Measurements from ENCODE around the gene ARSA. TPM values are rescaled to one million over a fixed set of nuclear protein-coding genes. Genes with fewer than 3 reads are reported as not detected.

ARSA gene
- total RNA-seq, 1 experiment from 2014 or later = 10.3 TPM

DNA sequence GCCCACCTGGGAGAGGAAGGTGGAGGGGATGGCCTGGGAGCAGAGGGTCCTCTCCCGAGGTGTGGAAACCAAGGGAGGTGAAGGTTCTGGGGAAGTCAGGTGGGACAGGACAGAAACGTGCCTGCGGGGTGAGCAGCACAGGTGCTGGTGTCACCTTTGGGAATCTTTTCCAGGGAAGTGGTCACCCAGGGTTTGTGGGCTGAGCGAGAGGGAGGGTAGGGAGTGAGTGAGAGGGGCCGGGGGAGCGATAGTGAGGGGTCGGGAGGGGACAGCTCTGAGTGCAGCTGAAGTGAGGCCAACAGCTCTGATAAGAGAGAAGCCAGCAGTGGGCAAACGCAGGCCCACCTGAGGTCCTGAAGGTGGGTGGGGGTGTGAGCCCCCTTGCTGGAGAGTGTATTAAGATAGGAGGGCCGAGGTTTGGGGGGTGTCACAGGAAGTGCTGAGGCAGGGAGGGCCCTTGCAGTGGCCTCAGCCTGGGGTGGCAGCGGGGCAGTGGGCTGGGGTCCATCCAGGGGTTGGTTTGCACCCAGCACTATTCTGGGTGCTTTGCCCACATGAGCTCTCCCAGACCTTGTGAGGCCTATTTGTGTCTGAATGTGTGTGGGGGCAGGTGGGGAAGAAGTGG, 43.1 kb upstream of the ARSA start:
- no CpG with 5 or more reads among the region's 10 CpGs for WGBS (ENCODE audit: extremely low coverage, insufficient read length, low lambda C conversion rate)
- TF ChIP-seq, protein P1, sequence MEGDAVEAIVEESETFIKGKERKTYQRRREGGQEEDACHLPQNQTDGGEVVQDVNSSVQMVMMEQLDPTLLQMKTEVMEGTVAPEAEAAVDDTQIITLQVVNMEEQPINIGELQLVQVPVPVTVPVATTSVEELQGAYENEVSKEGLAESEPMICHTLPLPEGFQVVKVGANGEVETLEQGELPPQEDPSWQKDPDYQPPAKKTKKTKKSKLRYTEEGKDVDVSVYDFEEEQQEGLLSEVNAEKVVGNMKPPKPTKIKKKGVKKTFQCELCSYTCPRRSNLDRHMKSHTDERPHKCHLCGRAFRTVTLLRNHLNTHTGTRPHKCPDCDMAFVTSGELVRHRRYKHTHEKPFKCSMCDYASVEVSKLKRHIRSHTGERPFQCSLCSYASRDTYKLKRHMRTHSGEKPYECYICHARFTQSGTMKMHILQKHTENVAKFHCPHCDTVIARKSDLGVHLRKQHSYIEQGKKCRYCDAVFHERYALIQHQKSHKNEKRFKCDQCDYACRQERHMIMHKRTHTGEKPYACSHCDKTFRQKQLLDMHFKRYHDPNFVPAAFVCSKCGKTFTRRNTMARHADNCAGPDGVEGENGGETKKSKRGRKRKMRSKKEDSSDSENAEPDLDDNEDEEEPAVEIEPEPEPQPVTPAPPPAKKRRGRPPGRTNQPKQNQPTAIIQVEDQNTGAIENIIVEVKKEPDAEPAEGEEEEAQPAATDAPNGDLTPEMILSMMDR (conservative IDR thresholded peaks at IDR 0.05) = no peak
- no peak overlapping the region for H3T11ph ChIP-seq (ENCODE audit: low read length)
- no peak overlapping the region for H2AFZ ChIP-seq (ENCODE audit: low read length)
- H3K14ac ChIP-seq (ENCODE audit: insufficient read depth, low read length) = no peak overlapping the region
- H2BK20ac ChIP-seq (ENCODE audit: low read depth, low read length, poor library complexity, severe bottlenecking) = no peak overlapping the region
- no peak for DNase-seq
- H3K4me1 ChIP-seq (ENCODE audit: insufficient read depth, low read length) = no peaks in the 10 kb centered on the region; the same call in 1 of the 2 replicates
- H3K27me3 ChIP-seq (ENCODE audit: insufficient read depth, low read length) = peaks cover 6% of the 10 kb centered on the region; the same call in 1 of the 2 replicates
- no peak overlapping the region for H3K9ac ChIP-seq (ENCODE audit: extremely low read depth, insufficient read length, low read length)
- no peak overlapping the region for H3K27ac ChIP-seq (ENCODE audit: insufficient read length, low read depth, low read length)
- no peak overlapping the region for H3K4me3 Mint-ChIP-seq
- H3K36me3 Mint-ChIP-seq (ENCODE audit: insufficient read depth in 1 of 3, low read depth in 3 of 3) = no peaks in the 10 kb centered on the region; a peak in 1 of 7 replicates
- H4K5ac ChIP-seq (ENCODE audit: insufficient read length, low read depth, low read length) = no peak overlapping the region
- no peak overlapping the region for H4K91ac ChIP-seq (ENCODE audit: insufficient read length, low read depth, low read length)
- H3K4ac ChIP-seq (ENCODE audit: low read depth, low read length) = no peak overlapping the region
- no peaks in the 10 kb centered on the region for H3K79me2 ChIP-seq (ENCODE audit: insufficient read depth, low read length)
- no peak overlapping the region for H2BK12ac ChIP-seq (ENCODE audit: insufficient read length, low read depth, low read length)
- no peak overlapping the region for H4K8ac ChIP-seq (replicated peaks; ENCODE audit: insufficient read length, low read depth, low read length)
- no peaks in the 10 kb centered on the region for H3K9me3 ChIP-seq (ENCODE audit: control insufficient read depth, low read depth, low read length)
- H3K18ac ChIP-seq (ENCODE audit: insufficient read length, low read depth, low read length) = no peak overlapping the region
- H2BK15ac ChIP-seq (ENCODE audit: low read depth, low read length) = no peak overlapping the region
- no peak overlapping the region for H3K27ac Mint-ChIP-seq
- H3K27me3 Mint-ChIP-seq (ENCODE audit: low read depth) = peaks cover 79% of the 10 kb centered on the region
- peaks cover 0 to 2% of the 10 kb centered on the region in 2 experiments; a peak in 1 of 5 replicates for H3K9me3 Mint-ChIP-seq
- H3K4me1 Mint-ChIP-seq = peaks cover 16 to 33% of the 10 kb centered on the region in 2 experiments
- H3K79me1 ChIP-seq (ENCODE audit: insufficient read depth, low read depth, low read length, poor library complexity, severe bottlenecking) = no peaks in the 10 kb centered on the region
- H2BK5ac ChIP-seq (ENCODE audit: insufficient read length, low read length) = no peak overlapping the region
- no peak overlapping the region for H2BK120ac ChIP-seq (ENCODE audit: low read depth, low read length, poor library complexity, severe bottlenecking)
- H2AK5ac ChIP-seq (ENCODE audit: insufficient read length, low read length) = no peak overlapping the region
- no peaks in the 10 kb centered on the region for H4K20me1 ChIP-seq (ENCODE audit: control insufficient read depth, insufficient read depth, insufficient read length)
- H3K23me2 ChIP-seq (ENCODE audit: insufficient read length, low read depth, low read length, poor library complexity, severe bottlenecking) = peaks cover 8% of the 10 kb centered on the region
- no peak overlapping the region for H3K4me2 ChIP-seq (ENCODE audit: insufficient read depth, insufficient read length, low read length)
- no peak overlapping the region for H3K23ac ChIP-seq (ENCODE audit: insufficient read length, low read depth, low read length)
- H3K56ac ChIP-seq (ENCODE audit: insufficient read length, low read depth, low read length) = no peak overlapping the region

Measured in H9 (cell line).